Stomach (tissue), 4 donors: ENCODE measurements around the gene ABCA9.

Experiments
- CTCF ChIP-seq, 7 experiments: fragments of 450-650 bp in 4 of 7; fragments of 200-600 bp in 3 of 7; sonication (generic) in 3 of 7; IDR thresholded peaks; one replicate each; pipeline ENCODE4 v1.5.1; 2016 to 2019; ENCODE audit warnings: antibody characterized with exemption in 7 of 7, control low read depth in 2 of 7, mild to moderate bottlenecking in 1 of 7
- POLR2A ChIP-seq, 4 donors: fragments of 450-650 bp; IDR thresholded peaks; one replicate each; pipeline ENCODE4 v1.6.1; 2016; ENCODE audit warnings: antibody characterized with exemption in 4 of 4, control low read depth in 2 of 4, mild to moderate bottlenecking in 1 of 4, moderate library complexity in 1 of 4
- POLR2AphosphoS5 ChIP-seq, 3 donors: sonication (generic); formaldehyde crosslinking; IDR thresholded peaks; one replicate each; pipeline ENCODE4 v1.6.1; 2016; ENCODE audit warnings: antibody characterized with exemption in 3 of 3

- TF ChIP-seq POLR2A (IDR thresholded peaks at IDR 0.05) (no peak), CTCF (IDR thresholded peaks at IDR 0.05) (no peak), POLR2AphosphoS5 (IDR thresholded peaks at IDR 0.05) (no peak)
Measured at GRCh38 chr17:69090365-69090764, 29.6 kb upstream of the ABCA9 start.
